ENCODE data around the gene FAM186B.

DNA sequence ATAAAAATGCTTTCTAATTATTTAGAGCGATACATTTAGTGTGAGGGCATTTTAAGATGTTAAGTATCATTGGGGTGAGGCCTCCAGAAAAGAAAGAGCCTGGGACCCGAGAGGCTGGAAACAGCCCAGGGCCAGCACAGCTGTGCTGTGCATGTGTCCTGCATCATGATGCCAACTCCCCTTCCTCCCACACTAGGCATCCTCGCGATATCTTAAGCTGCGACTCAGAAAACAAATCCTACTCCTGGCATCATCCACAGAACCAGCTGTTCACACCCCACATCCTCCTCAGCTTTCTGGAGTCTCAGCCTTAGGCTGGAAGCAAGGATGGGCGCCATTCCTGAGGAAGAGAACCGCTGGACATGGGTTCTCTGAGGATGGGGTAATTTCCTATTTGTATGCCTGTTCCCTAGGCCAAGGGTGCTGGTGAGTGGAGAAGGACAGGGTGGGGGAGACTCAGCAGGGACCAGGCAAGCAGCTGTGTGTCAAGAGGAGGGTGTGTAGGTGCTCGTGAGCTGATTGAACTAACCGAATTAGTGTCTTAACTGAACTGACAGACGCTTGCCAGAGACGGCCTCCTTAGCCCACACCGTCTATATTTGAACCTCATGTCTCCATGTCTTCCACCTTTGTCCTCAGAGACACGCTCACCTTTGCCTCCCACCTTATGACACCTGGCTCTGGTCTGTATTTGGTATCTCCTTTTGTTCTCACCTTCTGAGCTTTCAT lies 21.9 kb downstream of the FAM186B start:
- TF ChIP-seq, protein P1, sequence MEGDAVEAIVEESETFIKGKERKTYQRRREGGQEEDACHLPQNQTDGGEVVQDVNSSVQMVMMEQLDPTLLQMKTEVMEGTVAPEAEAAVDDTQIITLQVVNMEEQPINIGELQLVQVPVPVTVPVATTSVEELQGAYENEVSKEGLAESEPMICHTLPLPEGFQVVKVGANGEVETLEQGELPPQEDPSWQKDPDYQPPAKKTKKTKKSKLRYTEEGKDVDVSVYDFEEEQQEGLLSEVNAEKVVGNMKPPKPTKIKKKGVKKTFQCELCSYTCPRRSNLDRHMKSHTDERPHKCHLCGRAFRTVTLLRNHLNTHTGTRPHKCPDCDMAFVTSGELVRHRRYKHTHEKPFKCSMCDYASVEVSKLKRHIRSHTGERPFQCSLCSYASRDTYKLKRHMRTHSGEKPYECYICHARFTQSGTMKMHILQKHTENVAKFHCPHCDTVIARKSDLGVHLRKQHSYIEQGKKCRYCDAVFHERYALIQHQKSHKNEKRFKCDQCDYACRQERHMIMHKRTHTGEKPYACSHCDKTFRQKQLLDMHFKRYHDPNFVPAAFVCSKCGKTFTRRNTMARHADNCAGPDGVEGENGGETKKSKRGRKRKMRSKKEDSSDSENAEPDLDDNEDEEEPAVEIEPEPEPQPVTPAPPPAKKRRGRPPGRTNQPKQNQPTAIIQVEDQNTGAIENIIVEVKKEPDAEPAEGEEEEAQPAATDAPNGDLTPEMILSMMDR (IDR thresholded peaks at IDR 0.05) = no peak
- no peak for TF ChIP-seq CBX8 (IDR thresholded peaks at IDR 0.05)
- no peak for TF ChIP-seq HDAC2 (IDR thresholded peaks at IDR 0.05)
- no peak for TF ChIP-seq POLR2A (IDR thresholded peaks at IDR 0.05; ENCODE audit: low read length)

Data from A549 (cell line).